Measurements from ENCODE around the gene RBP2.

The RBP2 gene

GRCh38 chr3:139476348-139476747 lies at the start of gene RBP2:
RBP2 (minus strand) TSS chr3:139476516; CDS start chr3:139476459, 57 bp downstream.
- in situ Hi-C loops (cut with MboI; ENCODE audit: low sequenced_read_pairs) = no loop called here

GRCh38 chr3:139524841-139525636 lies 48.7 kb upstream of the RBP2 start:
- in situ Hi-C loops (cut with MboI; ENCODE audit: low sequenced_read_pairs) = no loop called here

DNA sequence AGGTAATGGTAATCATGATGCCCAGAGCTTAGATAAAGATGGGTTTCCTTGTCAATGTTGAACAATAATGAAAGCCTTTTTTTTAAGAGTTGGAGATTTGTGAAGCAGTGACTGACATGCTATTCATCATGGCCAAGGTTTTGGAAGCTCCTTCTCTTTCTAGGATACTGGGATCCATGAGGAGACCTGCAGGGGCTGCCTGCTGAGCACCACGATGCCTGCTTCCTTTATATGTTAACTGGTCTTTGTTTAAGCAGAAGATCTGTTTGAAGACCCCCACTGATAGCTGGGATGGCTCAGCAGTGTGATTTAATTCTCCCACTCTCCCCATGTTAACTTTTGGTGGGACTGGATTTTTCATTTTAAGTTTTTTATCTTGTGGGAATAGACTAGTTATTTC lies 47.4 kb upstream of the RBP2 start:
- in situ Hi-C loops (cut with MboI; ENCODE audit: low sequenced_read_pairs) = no loop called here

- in situ Hi-C loops (cut with MboI; ENCODE audit: low sequenced_read_pairs) = no loop called here
These were observed 46.9 kb upstream of the RBP2 start for GRCh38 chr3:139523166-139523565.

- in situ Hi-C loops (cut with MboI; ENCODE audit: low sequenced_read_pairs) = no loop called here
These were observed 46.1 kb upstream of the RBP2 start for GRCh38 chr3:139522421-139522820.

- in situ Hi-C loops (cut with MboI; ENCODE audit: low sequenced_read_pairs) = no loop called here
These were observed 45.5 kb upstream of the RBP2 start for GRCh38 chr3:139521816-139522215.

GRCh38 chr3:139521144-139521543 lies 44.8 kb upstream of the RBP2 start:
- in situ Hi-C loops (cut with MboI; ENCODE audit: low sequenced_read_pairs) = no loop called here

- in situ Hi-C loops (cut with MboI; ENCODE audit: low sequenced_read_pairs) = no loop called here
These were observed 43.9 kb upstream of the RBP2 start for GRCh38 chr3:139519998-139520737.

DNA sequence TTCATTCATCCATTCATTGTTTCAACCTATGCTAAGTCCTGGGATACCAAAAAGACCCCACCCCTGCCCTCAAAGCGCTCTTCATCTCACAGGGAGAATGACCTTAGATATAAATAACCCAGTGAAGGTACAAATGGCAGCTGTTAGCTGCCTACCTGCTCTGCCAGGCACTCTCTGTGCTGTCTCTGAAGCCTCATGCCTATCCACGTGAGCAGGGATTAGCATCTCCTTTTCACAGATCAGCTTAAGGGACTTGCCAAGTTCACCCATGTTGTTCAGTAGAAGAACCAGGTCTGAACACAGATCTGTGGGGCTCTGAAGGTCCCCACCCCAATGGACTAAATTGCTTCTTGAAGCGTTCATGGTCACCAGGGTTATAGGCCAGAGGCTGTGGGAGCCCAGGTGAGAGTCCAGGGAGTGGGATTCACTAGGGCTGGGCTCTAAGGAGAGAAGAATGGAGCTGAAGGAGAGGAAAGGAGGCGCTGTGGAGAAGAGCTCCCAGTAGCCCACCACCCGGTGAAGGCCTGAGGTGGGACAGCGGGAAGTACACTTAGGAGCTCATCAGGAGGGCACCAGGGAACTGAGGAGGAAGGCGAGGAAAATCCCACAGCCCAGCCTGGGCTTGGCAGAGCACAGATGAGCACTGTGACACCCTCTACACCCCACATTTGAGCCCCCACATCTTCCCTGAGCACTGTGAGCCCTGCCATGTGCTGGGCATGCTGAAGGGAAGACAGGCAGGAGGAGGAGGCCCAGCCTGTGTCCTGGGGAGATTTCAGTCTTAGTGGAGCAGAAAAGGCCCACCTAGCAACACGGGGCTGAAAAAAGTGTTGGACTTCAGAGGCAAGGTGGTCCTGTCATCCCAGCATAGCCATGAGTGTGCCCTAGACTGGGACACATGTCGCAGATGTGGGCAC lies 42.9 kb upstream of the RBP2 start:
- in situ Hi-C loops (cut with MboI; ENCODE audit: low sequenced_read_pairs) = no loop called here

DNA sequence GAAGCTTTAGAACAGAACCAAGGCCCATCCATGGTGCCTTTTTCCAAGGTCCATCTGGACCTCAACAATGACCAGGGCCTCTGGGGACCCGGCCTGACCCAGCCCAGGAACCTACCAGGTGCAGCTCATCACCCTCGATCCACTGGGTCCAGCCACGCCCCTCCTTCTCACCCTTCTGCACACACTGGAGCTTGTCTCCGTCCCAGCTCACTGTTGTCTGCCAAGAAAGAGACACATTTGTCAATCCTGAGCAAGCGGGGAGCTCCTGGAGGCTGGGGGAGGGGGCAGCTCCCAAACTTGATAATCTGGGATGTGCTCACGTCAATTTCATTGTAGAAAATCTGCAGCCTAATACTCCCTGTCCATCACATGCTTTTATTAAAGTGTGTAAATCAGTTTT lies 42.0 kb upstream of the RBP2 start:
- in situ Hi-C loops (cut with MboI; ENCODE audit: low sequenced_read_pairs) = no loop called here

DNA sequence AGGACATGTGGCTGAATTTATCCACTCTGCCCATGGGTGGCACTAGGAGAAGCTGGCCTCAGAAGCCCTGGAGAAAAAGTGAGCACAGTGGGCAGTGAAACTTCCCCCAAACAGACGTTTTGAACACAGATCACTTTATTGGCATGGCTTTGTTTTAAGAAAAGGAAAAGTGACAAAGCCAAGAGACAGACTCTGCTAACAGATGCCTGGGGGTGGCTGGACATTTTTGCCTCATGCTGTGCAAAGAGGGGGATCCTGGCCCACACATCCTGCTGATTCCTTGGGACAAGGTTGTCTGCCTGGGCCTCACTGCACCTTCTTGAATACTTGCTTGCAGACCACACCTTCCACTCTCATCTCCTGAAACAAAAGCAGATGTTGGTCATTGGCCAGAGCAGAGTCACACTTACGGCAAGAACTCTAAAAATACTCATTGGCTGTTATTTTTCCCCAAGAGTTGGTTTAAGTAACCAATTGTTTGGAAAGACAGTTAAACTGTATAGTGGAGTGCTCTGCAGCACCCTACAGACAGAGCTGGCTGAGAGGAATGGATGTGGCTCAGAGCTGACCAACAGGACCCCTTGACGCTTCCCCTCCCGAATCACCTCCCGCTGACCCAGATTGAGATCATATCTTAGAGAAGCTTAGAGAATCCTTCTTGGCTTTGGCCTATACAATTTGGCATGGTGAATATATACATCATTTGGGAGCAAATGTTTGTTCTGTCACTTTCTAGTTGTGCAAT lies 41.2 kb upstream of the RBP2 start:
- in situ Hi-C loops (cut with MboI; ENCODE audit: low sequenced_read_pairs) = no loop called here

DNA sequence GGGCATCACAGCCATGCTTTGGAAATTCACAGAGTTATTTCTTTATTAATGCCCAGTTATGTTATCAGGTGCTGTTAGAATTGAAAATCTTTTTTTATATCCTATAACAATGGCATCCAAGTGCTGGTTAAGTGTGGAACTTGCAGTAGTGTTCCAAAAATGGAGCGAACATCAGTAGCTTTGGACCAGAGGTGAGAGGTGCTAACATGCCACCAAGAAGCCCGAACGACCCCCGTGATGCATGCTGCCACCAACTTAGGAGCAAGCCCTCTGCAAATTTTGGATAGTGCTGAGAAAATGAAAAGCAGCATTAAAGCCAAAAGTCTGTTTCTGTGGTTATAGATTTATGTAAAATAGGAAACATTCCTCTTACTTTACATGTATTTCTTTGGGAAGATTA lies 38.4 kb upstream of the RBP2 start:
- in situ Hi-C loops (cut with MboI; ENCODE audit: low sequenced_read_pairs) = no loop called here

DNA sequence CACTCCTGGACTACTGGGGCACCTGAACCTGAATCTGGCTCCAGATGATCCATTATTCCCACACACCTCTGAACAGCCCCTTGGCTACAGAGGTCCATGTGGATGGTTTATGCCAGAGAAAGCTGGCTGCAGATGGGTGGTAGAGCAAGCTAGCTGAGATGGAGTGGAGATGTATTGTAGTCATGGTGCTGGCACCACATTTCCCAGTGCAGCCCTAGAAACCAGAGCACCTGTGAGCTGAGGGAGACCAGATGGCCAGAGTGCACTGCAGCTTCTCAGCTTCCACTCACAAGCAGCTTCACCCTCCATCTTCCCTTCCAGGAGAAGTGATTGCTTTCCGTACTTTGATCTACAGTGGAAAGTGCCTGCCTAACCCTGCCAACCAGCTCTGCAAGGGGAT lies 33.3 kb upstream of the RBP2 start:
- in situ Hi-C loops (cut with MboI; ENCODE audit: low sequenced_read_pairs) = no loop called here

GRCh38 chr3:139506766-139507165 lies 30.4 kb upstream of the RBP2 start:
- in situ Hi-C loops (cut with MboI; ENCODE audit: low sequenced_read_pairs) = no loop called here

- in situ Hi-C loops (cut with MboI; ENCODE audit: low sequenced_read_pairs) = no loop called here
These were observed 29.6 kb upstream of the RBP2 start for GRCh38 chr3:139505829-139506386.

- in situ Hi-C loops (cut with MboI; ENCODE audit: low sequenced_read_pairs) = no loop called here
These were observed 23.2 kb upstream of the RBP2 start for GRCh38 chr3:139499536-139499935.

DNA sequence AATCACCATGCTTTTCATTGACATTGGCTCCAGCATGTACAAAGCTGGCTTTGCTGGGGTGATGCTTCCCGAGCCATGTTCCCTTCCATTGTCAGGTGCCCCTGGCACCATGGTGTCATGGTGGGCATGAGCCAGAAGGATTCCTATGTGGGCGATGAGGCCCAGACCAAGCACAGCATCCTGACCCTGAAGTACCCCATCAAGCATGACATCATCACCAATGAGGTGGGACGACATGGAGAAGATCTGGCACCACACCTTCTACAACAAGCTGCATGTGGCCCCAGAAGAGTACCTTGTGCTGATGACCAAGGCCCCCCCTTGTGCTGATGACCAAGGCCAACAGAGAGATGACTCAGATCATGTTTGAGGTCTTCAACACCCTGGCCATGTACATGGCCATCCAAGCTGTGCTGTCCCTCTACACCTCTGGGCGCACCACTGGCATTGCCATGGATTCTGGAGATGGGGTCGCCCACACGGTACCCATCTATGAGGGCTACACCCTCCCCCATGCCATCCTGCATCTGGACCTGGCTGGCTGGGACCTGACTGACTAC lies 17.6 kb upstream of the RBP2 start:
- in situ Hi-C loops (cut with MboI; ENCODE audit: low sequenced_read_pairs) = no loop called here

DNA sequence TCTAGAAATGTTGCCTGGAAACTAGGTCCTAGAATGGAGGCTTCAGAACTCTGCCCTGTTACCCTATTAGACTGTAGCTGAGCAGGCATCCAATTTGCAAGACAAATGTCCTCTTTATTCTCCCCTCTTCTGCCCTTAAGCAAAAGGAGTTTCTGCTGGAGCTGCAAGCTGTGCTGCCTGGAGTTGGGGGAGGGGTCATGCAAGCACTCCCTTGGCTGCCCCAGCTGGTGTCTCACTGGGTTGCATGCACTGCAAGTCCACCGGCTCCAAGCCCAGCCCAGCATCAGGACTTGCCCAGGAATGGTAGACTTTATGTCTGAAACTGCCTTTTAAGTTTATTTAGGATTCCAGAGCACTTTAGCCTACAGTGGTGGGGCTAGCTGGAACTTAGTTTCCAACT lies 15.7 kb upstream of the RBP2 start:
- in situ Hi-C loops (cut with MboI; ENCODE audit: low sequenced_read_pairs) = no loop called here

- in situ Hi-C loops (cut with MboI; ENCODE audit: low sequenced_read_pairs) = no loop called here
These were observed 14.8 kb upstream of the RBP2 start for GRCh38 chr3:139491027-139491700.

Measured in HL-60/S4 treated with phorbol 12-myristate 13-acetate at 8.2 ng/mL for 4 days and 3 days (cell line).